ENCODE measurements around the gene MYO3B.

The MYO3B gene

GRCh38 chr2:170157025-170157684, 20.8 kb upstream of the MYO3B start:
- DNase-seq, result no peak
- in situ Hi-C loops (cut with MboI; ENCODE audit: low pct_unique_long_range_greater_than_20kb, low sequenced_read_pairs), result no loop called here

GRCh38 chr2:170159060-170159459, 18.9 kb upstream of the MYO3B start:
- DNase-seq, result no peak
- in situ Hi-C loops (cut with MboI; ENCODE audit: low pct_unique_long_range_greater_than_20kb, low sequenced_read_pairs), result no loop called here

- no peak for DNase-seq
- in situ Hi-C loops (cut with MboI; ENCODE audit: low pct_unique_long_range_greater_than_20kb, low sequenced_read_pairs), result no loop called here
Observed at GRCh38 chr2:170161516-170162270, 16.3 kb upstream of the MYO3B start.

DNA sequence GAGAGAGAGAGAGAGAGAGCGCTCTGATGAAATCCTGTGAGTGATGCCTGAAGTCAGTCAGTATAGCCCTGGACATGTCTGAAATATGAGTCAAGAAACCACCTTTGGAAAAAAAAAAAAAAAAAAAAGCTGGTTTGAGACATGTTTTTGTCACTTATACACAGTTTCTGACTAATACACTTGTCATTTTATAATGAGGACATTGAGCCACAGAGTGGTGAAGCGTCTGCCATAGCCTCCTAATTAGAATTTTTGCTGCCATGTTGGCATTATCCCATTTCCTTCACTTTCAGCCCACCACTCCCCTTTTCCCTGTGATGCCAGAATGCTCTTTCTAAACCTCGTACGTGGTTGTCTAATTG, 15.7 kb upstream of the MYO3B start:
- in situ Hi-C loops (cut with MboI; ENCODE audit: low pct_unique_long_range_greater_than_20kb, low sequenced_read_pairs), result no loop called here
- DNase-seq, result no peak

GRCh38 chr2:170163411-170164065, 14.4 kb upstream of the MYO3B start:
- DNase-seq, result no peak

DNA sequence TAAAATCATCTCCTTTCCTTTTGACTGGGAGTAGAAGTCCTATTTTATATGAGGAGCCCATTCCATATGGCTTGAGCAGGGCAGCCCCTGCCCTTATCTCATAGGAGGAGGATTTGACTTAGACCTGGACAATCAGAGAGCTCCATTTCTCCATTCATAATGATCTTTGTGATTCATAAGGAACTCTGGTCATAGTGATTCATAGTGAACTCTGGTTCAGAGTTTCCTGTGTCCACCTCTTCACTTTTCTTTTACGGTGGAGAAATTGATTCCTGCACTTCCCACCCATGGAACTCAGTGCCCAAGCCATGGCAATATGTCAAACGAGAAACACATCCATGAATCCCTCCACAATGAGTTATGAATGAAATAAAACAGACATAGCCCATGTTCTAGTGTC, 12.8 kb upstream of the MYO3B start:
- no peak for DNase-seq
- in situ Hi-C loops (cut with MboI; ENCODE audit: low pct_unique_long_range_greater_than_20kb, low sequenced_read_pairs), result no loop called here

More at GRCh38 chr2:170163411-170164065, 14.4 kb upstream of the MYO3B start:
- in situ Hi-C loops (cut with MboI; ENCODE audit: low pct_unique_long_range_greater_than_20kb, low sequenced_read_pairs), result no loop called here

DNA sequence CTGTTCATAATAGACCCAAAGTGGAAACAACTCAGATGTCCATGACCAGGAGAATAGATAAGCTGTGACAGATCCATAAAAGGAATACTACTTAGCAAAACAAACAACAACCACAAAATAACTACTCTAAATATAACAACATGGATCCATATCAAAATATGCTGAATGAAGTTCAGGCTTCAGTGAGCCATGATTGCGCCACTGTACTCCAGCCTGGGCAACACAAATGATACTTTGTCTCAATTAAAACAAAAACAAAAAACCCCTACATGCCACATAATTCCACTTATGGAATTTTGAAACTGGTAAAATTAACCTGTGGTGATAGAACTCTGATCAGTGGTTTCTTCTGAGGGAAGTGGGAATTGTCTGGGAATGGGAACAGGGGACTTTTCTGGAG, 11.2 kb upstream of the MYO3B start:
- no peak for DNase-seq
- in situ Hi-C loops (cut with MboI; ENCODE audit: low pct_unique_long_range_greater_than_20kb, low sequenced_read_pairs), result no loop called here

GRCh38 chr2:170170281-170171040, 7.5 kb upstream of the MYO3B start:
- no peak for DNase-seq
- in situ Hi-C loops (cut with MboI; ENCODE audit: low pct_unique_long_range_greater_than_20kb, low sequenced_read_pairs), result no loop called here

DNA sequence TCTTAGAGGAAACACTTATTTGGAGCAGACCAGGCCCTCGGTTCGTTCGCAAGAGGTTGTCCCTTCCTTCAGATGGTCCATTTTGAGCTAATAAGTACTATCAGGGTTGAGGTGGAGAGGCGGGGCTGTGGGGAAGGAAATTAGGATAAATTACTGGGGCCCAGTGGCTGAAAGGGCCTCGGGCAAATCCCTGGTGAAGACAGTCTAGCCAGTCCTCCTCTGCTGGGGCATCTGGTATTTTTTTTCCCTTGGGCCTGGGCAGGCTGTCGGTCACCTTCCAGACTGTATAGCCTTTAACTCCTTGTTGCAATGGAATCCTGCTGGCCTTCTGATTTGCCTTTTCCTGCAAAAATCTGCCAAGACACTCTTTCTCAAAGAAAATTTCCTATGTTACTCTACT, 1.7 kb upstream of the MYO3B start:
- in situ Hi-C loops (cut with MboI; ENCODE audit: low pct_unique_long_range_greater_than_20kb, low sequenced_read_pairs), result no loop called here
- no peak for DNase-seq

GRCh38 chr2:170180031-170180566, 2.2 kb downstream of the MYO3B start:
- DNase-seq, result no peak
- in situ Hi-C loops (cut with MboI; ENCODE audit: low pct_unique_long_range_greater_than_20kb, low sequenced_read_pairs), result no loop called here

DNA sequence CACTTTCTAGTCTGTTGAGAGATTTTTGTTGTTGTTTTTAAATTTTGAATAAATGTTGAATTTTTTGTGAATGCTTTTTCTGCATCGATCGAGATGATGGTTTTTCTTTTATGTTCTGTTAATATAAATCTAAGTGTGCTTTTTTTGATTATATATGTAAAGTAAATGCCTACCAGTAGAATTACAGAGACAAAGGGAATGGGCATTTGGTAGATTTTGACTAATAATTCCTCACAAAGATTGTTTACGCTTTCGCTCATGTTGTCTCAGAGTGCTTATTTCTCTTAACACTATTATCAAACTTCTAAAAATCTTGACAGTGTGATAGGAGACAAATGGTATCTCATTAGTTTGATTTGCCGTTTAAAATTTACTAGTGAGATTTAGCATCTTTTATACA, 3.7 kb downstream of the MYO3B start:
- DNase-seq, result no peak
- in situ Hi-C loops (cut with MboI; ENCODE audit: low pct_unique_long_range_greater_than_20kb, low sequenced_read_pairs), result no loop called here

- DNase-seq, result no peak
- in situ Hi-C loops (cut with MboI; ENCODE audit: low pct_unique_long_range_greater_than_20kb, low sequenced_read_pairs), result no loop called here
Observed at GRCh38 chr2:170185319-170185718, 7.4 kb downstream of the MYO3B start.

DNA sequence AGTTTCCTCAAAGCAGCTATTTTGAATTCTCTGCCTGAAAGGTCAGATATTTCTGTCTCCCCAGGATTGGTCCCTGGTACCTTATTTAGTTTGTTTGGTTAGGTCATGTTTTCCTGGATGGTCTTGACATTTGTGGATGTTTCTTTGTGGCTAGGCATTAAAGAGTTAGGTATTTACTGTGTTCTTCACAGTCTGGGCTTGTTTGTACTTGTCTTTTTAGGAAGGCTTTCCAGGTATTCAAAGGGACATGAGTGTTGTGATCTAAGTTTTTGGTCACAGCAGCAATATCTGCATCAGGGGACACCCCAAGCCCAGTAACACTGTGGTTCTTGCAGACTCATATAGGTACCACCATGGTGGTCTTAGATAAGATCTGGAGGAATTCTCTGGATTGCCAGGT, 11.8 kb downstream of the MYO3B start:
- in situ Hi-C loops (cut with MboI; ENCODE audit: low pct_unique_long_range_greater_than_20kb, low sequenced_read_pairs), result no loop called here
- DNase-seq, result no peak

GRCh38 chr2:170190172-170190571, 12.2 kb downstream of the MYO3B start:
- in situ Hi-C loops (cut with MboI; ENCODE audit: low pct_unique_long_range_greater_than_20kb, low sequenced_read_pairs), result no loop called here
- DNase-seq, result no peak

DNA sequence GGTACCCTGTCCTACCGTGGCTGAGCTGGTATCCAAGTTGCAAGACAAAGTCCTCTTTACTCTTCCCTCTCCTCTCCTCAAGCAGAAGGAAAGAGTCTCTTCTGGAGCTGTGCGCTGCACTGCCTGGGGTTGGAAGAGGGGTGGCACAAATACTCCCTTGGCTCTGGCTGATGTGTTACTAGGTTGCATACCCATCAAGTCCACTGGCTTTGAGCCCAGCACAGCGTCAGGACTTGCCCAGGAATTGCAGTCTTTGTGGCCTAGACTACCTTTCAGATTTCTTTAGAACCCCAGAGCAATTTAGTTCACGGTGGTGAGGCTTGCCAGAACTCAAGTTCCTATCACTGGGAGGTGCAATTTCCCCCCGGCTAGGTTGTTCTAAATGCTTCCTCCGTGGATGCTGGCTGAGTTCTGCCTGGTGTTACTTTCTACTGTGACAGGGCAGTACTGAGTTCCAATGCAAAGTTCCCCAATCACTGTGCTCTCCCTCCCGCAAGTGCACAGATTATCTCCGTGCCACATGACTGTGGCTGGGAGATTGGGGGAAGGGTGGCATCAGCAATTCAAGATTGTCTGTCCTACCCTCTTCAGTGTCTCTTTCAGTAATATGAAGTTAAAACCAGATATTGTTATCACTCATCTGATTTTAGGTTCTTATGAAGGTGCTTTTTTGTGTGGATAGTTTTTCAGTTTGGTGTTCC, 13.4 kb downstream of the MYO3B start:
- in situ Hi-C loops (cut with MboI; ENCODE audit: low pct_unique_long_range_greater_than_20kb, low sequenced_read_pairs), result no loop called here
- no peak for DNase-seq

DNA sequence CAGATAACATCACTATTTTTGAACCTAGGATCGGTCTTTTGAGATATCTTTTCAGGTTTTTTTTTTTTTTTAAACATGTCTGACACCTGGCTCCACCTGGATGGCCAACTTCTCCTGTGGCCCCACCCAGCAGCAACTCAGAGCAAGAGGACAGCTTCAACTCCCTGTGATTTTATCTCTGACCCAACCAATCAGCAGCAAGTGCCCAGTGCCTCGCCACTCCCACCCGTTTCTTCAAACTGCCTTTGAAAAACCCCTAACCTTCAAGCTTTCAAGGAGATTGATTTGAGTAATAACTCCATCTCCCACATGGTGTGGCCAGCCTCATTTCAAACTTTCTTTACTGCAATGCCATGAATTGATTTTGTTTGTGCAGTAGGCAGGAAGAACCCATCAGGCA, 19.0 kb downstream of the MYO3B start:
- DNase-seq, result no peak
- in situ Hi-C loops (cut with MboI; ENCODE audit: low pct_unique_long_range_greater_than_20kb, low sequenced_read_pairs), result no loop called here

DNA sequence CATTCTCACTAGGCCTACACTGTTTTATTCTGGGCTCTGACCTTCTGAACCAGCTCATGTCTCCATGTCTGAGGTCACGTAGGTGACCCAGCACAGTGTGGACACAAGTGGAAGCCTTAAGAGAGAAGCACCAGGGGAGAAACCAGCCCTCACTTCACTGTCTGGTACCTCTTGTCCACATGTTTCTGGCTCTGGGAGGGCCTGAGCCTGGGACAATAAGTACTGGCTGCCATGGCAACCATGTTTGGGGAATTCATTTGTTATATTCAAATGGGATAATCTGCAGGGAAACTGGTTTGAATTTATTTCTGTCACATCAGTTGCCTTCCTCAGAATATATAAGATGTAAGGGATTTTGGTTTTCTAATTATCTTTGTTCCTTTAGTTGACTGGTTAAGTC, 23.3 kb downstream of the MYO3B start:
- in situ Hi-C loops (cut with MboI; ENCODE audit: low pct_unique_long_range_greater_than_20kb, low sequenced_read_pairs), result no loop called here
- DNase-seq, result no peak

DNA sequence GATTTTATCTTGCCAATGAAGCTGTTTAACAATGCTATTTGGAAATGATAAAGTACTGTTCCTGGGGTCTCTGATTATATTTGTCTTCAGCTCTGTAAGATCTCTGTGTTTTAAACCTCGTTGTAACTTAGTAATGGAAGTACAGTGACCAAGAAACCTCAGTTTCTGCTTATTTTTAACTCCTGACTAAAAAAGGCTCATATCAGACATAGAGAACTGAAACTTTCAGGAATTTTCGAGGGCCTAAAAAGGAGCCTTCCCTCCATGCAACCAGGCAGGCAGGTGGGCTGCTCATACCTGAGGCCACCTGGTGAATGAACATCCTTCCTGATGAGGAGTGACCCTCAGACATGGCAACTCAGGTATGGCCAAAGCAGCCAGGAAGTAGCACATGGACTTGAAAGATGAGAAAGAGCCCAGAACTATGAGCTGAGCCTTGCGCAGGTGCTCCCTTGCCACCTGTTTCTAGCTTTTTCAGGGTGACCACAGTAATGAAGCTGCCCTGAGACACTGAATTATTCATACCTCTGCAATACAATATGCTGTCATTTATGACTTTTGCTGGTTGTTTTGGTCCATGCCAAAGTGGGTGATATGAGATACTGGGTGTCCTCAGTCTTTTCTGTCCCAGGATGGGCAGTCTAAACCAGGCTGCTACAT, 23.9 kb downstream of the MYO3B start:
- DNase-seq, result no peak

DNA sequence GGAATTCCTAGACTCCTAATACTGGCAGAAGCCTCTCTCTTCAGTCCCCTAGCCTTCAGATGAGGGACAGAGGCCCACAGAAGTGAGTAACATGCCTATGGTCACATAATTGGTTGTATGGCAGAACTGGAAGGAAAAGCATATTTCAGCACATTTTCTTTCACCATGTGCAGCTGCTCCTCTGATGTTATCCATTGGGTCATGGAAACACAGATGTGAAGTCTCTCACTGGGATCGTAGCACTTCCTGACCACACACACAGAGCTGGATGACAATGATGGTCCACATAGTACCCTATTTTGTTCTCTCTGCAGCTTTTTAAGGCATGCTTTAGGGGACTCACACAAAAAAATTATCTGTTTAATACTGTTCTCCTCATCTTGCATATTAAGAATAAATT, 24.5 kb downstream of the MYO3B start:
- in situ Hi-C loops (cut with MboI; ENCODE audit: low pct_unique_long_range_greater_than_20kb, low sequenced_read_pairs), result no loop called here
- no peak for DNase-seq

More for the DNA sequence above, 23.9 kb downstream of the MYO3B start:
- in situ Hi-C loops (cut with MboI; ENCODE audit: low pct_unique_long_range_greater_than_20kb, low sequenced_read_pairs), result no loop called here

Data from KBM-7 (cell line).